ENCODE data around the gene MPP2.
"Not testable (repeated sequence)": the region's sequence is repeated elsewhere in the genome, so short reads cannot be mapped to it uniquely, and the experiment has no call there.

The MPP2 gene

GRCh38 chr17:43907425-43907981 lies at the start of gene MPP2:
MPP2 (minus strand) TSS chr17:43907536; CDS start chr17:43904460, 3,076 bp downstream.
- no peak for DNase-seq

- DNase-seq = no peak
Measured at GRCh38 chr17:43956222-43956621, 48.9 kb upstream of the MPP2 start.

- DNase-seq = no peak
Measured at GRCh38 chr17:43953746-43954145, 46.4 kb upstream of the MPP2 start, which contains the start of gene PYY. PYY (minus strand) TSS chr17:43953940; CDS start chr17:43953483, 457 bp downstream.

- no peak for DNase-seq
Measured at GRCh38 chr17:43952724-43953666, 45.7 kb upstream of the MPP2 start.

DNA sequence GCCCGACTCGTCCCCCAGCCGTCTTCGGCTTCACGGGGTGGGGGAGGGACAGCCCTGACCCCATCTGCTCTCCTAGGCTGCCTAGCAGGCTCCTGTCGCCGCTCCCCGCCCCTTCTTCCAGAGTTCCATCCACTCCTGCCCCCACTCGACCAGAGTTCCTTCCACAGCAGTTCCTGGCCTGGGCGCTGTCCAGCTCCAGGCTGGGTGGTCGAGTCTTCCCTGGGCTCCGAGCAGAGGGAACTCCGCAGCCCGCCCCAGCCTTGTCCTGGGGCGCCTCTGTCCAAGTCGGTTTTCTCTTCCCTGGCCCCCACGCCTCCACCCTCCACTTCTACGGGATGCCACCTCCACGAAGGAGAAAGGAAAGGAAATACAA lies 45.0 kb upstream of the MPP2 start:
- no peak for DNase-seq

GRCh38 chr17:43951750-43952149 lies 44.4 kb upstream of the MPP2 start:
- no peak for DNase-seq

DNA sequence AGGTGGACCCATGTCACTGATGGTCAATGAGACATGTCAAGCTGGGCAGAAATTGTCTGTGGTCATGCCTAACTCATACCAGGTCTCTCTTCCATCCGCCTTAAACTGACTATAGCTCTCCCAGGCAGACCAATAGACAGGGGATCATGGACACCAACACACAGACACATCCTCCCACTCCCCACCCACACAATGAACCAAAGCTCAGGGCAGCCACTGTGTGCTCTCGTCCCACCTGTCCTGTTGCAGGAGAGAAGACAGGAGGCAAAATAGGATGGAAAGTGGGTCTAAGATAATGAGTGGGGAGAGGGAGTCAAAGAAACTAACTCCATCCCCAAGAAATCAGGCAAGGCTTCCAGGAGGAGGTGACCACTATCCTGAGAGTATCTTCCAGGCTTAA lies 43.2 kb upstream of the MPP2 start:
- DNase-seq = no peak

DNA sequence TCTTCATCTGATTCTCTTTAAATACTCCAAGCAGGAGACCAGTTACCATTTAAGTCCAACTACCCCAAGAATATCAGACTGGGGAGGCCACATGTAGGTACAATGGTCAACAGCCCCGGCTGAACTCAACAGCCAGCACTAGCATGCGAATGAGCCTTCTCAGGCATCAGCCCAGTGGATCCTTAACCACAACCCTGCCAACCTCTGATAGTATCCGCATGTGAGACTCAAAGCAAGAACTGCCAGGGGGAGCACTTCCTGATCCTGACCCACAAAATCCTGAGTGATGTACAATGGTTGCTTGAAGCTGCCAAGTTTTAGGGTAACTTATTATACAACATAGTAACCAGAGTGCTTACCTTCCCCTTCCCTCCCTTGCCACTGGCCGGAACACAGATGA lies 42.4 kb upstream of the MPP2 start:
- DNase-seq = no peak

DNA sequence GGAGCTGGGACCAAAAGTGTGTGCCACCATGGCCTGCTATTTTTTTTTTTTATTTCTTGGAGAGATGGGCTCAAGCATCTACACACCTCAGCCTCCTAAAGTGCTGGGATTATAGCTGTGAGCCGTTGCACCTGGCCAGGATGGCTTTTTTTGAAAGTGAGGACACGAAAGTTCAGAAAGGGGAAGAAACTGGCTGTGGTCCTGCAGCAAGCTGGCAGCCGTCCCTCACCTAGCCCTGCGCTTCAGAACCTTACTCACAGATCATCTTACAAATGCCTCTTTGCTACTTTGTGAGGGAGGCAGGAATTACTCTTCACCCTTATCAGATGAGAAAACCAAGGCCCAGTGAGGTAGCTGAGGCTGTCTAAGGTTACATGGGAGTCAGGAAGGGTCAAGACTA lies 39.4 kb upstream of the MPP2 start:
- DNase-seq = no peak

DNA sequence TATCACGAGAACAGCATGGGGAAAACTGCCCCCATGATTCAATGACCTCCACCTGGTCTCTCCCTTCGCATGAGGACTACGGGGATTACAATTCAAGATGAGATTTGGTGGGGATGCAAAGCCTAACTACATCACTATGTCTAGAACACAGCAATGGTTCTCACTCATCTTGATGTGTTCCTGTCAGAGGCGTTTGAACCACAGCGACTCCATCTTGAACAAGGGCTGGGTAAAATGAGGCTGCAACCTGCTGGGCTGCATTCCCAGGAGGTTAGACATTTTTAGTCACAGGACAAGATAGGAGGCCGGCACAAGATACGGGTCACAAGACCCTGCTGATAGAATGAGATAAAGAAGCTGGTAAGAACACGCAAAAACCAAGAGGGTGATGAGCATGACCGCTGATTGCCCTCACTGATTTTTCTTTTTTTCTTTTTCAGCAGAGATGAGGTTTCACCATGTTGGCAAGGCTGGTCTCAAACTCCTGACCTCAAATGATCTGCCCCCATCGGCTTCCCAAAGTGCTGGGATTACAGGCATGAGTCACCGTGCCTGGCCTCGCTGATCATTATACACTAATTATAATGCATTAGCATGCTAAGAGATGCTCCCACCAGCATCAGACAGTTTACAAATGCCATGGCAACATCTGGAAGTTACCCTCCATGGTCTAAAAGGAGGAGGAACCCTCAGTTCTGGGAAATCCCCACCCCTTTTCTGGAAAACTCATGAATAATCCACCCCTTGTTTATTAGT lies 37.9 kb upstream of the MPP2 start:
- DNase-seq = no peak

- no peak for DNase-seq
Measured at GRCh38 chr17:43942051-43942685, 34.8 kb upstream of the MPP2 start, which contains the start of gene PPY. PPY (minus strand) TSS chr17:43942476; CDS start chr17:43941654, 822 bp downstream.

- no peak for DNase-seq
Measured at GRCh38 chr17:43940630-43941029, 33.3 kb upstream of the MPP2 start.

GRCh38 chr17:43939886-43940285 lies 32.5 kb upstream of the MPP2 start:
- DNase-seq = no peak

DNA sequence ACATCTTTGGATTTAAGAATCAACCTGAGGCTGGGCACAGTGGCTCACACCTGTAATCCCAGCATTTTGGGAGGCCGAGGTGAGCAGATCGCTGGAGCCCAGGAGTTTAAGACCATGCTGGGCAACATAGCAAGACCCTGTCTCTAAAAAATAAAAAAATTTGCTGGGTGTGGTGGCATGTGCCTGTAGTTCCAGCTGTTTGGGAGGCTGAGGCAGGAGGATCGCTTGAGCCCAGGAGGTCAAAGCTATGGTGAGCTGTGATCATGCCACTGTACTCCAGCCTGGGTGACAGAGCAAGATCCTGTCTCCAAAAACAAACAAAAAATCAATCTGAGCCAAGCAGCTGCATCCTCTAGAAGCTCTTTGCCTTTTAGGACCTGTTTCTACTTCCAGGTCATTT lies 32.1 kb upstream of the MPP2 start:
- not testable (repeated sequence) for DNase-seq

- DNase-seq = no peak
Measured at GRCh38 chr17:43938838-43939182, 31.5 kb upstream of the MPP2 start.

GRCh38 chr17:43936434-43936833 lies 29.1 kb upstream of the MPP2 start:
- no peak for DNase-seq

DNA sequence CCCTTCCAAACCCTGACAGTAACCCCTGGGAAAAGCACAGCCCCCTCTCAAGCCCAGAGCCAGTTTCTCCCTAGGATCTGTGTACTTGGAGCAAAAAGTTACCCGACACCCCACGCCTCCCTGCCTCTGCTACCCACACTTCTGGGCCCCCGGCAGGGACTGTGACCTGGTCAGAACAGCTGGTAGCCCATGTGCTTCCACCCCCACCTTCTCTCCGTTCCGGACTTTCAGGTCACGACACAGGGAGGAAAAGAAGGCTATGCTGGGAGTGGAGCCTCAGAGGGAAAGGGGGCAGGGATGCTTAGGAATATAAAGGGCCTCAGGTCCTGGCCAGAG lies 28.6 kb upstream of the MPP2 start:
- DNase-seq = no peak

GRCh38 chr17:43935204-43935925 lies 28.0 kb upstream of the MPP2 start:
- DNase-seq = no peak

- no peak for DNase-seq
Measured at GRCh38 chr17:43932923-43933322, 25.6 kb upstream of the MPP2 start.

DNA sequence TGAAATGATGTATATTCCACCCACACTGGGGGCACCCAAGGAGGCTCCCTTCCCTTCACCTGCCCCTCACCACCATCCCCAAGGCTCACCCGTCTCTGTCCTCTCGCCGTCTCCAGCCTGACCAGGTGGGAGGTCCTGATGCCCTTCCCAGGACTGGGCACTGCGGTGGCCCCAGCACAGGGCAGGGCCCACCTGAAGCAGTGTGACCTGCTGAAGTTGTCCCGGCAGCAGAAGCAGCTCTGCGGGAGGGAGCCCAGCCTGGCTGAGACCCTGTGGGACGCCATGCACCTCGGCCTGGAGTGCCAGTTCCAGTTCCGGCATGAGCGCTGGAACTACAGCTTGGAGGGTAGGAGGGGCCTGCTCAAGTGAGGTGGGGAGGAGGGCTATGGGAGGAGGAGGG lies 25.0 kb upstream of the MPP2 start:
- DNase-seq = no peak

DNA sequence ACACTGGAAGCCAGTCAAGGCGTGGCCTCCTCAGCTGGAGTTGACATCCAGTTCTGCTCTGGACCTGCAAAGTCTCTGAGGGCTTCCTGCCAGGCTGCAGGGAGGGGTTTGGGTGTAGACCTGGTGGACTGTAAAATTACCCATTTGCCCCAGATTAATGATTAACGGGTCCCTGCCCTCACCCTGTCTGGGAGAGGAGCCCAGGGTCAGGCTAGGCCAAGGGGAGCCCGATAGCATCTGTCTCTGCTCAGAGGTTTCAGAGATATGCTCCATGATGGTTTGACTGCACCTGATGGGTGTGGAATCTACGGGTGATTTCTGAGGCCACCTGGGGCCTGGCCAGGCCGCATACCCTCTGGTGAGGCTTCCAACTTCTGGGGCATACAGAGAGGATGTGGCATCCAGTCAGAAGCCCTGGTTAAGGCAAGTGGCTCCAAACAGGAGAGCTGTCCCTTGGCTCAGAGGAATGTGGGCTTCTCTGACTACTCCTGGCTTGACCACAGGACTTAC lies 23.8 kb upstream of the MPP2 start:
- no peak for DNase-seq

- DNase-seq = no peak
Measured at GRCh38 chr17:43928609-43929008, 21.3 kb upstream of the MPP2 start.
